NK-92 (cell line): ENCODE measurements around the gene ADGRB3.
"Not testable (repeated sequence)": the region's sequence is repeated elsewhere in the genome, so short reads cannot be mapped to it uniquely, and the experiment has no call there.

Experiments used
- DNase-seq: peaks from one replicate; lab custom pipeline; 2025; ENCODE audit not compliant: unreplicated experiment; lab: John Stamatoyannopoulos, UW

Gene ADGRB3

GRCh38 chr6:68778356-68779020 is 143.4 kb downstream of the ADGRB3 start:
- no peak for DNase-seq

- no peak for DNase-seq
These were observed 144.3 kb downstream of the ADGRB3 start for GRCh38 chr6:68779366-68779765.

- not testable (repeated sequence) for DNase-seq
These were observed 155.0 kb downstream of the ADGRB3 start for GRCh38 chr6:68790128-68790527.

GRCh38 chr6:68814976-68815375 is 179.9 kb downstream of the ADGRB3 start:
- DNase-seq: not testable (repeated sequence)

GRCh38 chr6:68826501-68826900 is 191.4 kb downstream of the ADGRB3 start:
- no peak for DNase-seq

GRCh38 chr6:68834551-68834950 is 199.5 kb downstream of the ADGRB3 start:
- no peak for DNase-seq

- DNase-seq: no peak
These were observed 203.5 kb downstream of the ADGRB3 start for GRCh38 chr6:68838571-68838970.

- no peak for DNase-seq
These were observed 217.7 kb downstream of the ADGRB3 start for GRCh38 chr6:68852791-68853190.

GRCh38 chr6:68859233-68859632 is 224.2 kb downstream of the ADGRB3 start:
- no peak for DNase-seq

- no peak for DNase-seq
These were observed 233.6 kb downstream of the ADGRB3 start for GRCh38 chr6:68868646-68869045.

GRCh38 chr6:68873236-68873635 is 238.2 kb downstream of the ADGRB3 start:
- DNase-seq: no peak

- DNase-seq: no peak
These were observed 239.7 kb downstream of the ADGRB3 start for GRCh38 chr6:68874747-68875146.

GRCh38 chr6:68875403-68875802 is 240.3 kb downstream of the ADGRB3 start:
- DNase-seq: no peak

GRCh38 chr6:68876792-68877493 is 241.9 kb downstream of the ADGRB3 start:
- no peak for DNase-seq

- no peak for DNase-seq
These were observed 245.2 kb downstream of the ADGRB3 start for GRCh38 chr6:68880050-68880813.

- DNase-seq: not testable (repeated sequence)
These were observed 248.2 kb downstream of the ADGRB3 start for GRCh38 chr6:68883325-68883724.

GRCh38 chr6:68891419-68891818 is 256.3 kb downstream of the ADGRB3 start:
- no peak for DNase-seq

- no peak for DNase-seq
These were observed 257.4 kb downstream of the ADGRB3 start for GRCh38 chr6:68892452-68892851.

- no peak for DNase-seq
These were observed 260.8 kb downstream of the ADGRB3 start for GRCh38 chr6:68895929-68896328.

GRCh38 chr6:68901044-68901443 is 266.0 kb downstream of the ADGRB3 start:
- no peak for DNase-seq

- no peak for DNase-seq
These were observed 276.3 kb downstream of the ADGRB3 start for GRCh38 chr6:68911334-68911733.

- DNase-seq: no peak
These were observed 276.7 kb downstream of the ADGRB3 start for GRCh38 chr6:68911811-68912210.
